NCI-H460 (cell line): Measurements from ENCODE around the gene RIPK1. TPM values are rescaled to one million over a fixed set of nuclear protein-coding genes. Genes with fewer than 3 reads are reported as not detected.
"Not testable (repeated sequence)": the region's sequence is repeated elsewhere in the genome, so short reads cannot be mapped to it uniquely, and the experiment has no call there.

Experiments
- DNase-seq: peaks from one replicate; pipeline ENCODE4 v3.0.0-alpha.2; 2016; ENCODE audit warnings: low read depth; ENCODE audit errors: extremely low read depth
- total RNA-seq: library from RNA; depleted of rRNA; stranded (reverse); fragments of >200 nt; shearing (Covaris generic); gene quantifications from 2 replicates; pipeline ENCODE4 v1.2.3, GENCODE V29; 2014

Gene RIPK1
- total RNA-seq, 1 experiment from 2014 or later, result 10.3 TPM

- no peak for DNase-seq
Observed at GRCh38 chr6:3131695-3132094, 63.4 kb downstream of the RIPK1 start.

GRCh38 chr6:3133515-3133914 lies 65.2 kb downstream of the RIPK1 start:
- no peak for DNase-seq

GRCh38 chr6:3135668-3136291 lies 67.5 kb downstream of the RIPK1 start:
- DNase-seq, result no peak

- DNase-seq, result no peak
Observed at GRCh38 chr6:3136292-3137011, 68.2 kb downstream of the RIPK1 start.

GRCh38 chr6:3137057-3137777 lies 68.9 kb downstream of the RIPK1 start:
- no peak for DNase-seq

GRCh38 chr6:3137873-3138272 lies 69.6 kb downstream of the RIPK1 start:
- DNase-seq, result not testable (repeated sequence)

GRCh38 chr6:3138341-3138740 lies 70.0 kb downstream of the RIPK1 start:
- no peak for DNase-seq

- no peak for DNase-seq
Observed at GRCh38 chr6:3139090-3139903, 71.0 kb downstream of the RIPK1 start.

- no peak for DNase-seq
Observed at GRCh38 chr6:3140201-3140600, 71.9 kb downstream of the RIPK1 start.

GRCh38 chr6:3142536-3142935 lies 74.2 kb downstream of the RIPK1 start:
- DNase-seq, result no peak

GRCh38 chr6:3143158-3143557 lies 74.9 kb downstream of the RIPK1 start:
- DNase-seq, result no peak

GRCh38 chr6:3144571-3144970 lies 76.3 kb downstream of the RIPK1 start:
- no peak for DNase-seq

- no peak for DNase-seq
Observed at GRCh38 chr6:3147914-3148757, 79.8 kb downstream of the RIPK1 start.

- no peak for DNase-seq
Observed at GRCh38 chr6:3151691-3152090, 83.4 kb downstream of the RIPK1 start.

- DNase-seq, result no peak
Observed at GRCh38 chr6:3152689-3153088, 84.4 kb downstream of the RIPK1 start.

GRCh38 chr6:3155416-3155815 lies 87.1 kb downstream of the RIPK1 start:
- DNase-seq, result not testable (repeated sequence)

- not testable (repeated sequence) for DNase-seq
Observed at GRCh38 chr6:3156184-3157130, 88.2 kb downstream of the RIPK1 start.

- peak; percentile 65 for DNase-seq
Observed at GRCh38 chr6:3157131-3157933, 89.0 kb downstream of the RIPK1 start, which contains the start of gene TUBB2A. TSS of gene TUBB2A (minus strand) at chr6:3157544. CDS start at chr6:3157463, 81 bp downstream.
